Measurements from ENCODE around the gene NACA.
"Not testable (repeated sequence)": the region's sequence is repeated elsewhere in the genome, so short reads cannot be mapped to it uniquely, and the experiment has no call there.

NACA gene

DNA sequence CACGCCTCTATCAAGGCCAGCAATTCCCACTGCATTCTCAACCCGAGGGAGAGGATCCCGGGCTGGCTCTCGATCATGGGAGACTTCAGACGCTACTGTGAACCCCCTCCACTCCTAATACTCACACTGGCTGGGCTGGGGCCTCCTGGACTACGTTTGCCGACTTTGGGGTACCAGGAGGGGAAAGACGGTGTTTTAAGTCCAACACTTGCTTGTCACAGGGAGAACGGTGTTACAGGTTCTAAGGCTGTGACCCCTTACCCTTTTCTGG is 463 bp downstream of the NACA start:
- DNase-seq (ENCODE audit: low read depth in 1 of 2, low spot score in 1 of 2): no peak

GRCh38 chr12:56723889-56724700 is 1.0 kb downstream of the NACA start:
- DNase-seq (ENCODE audit: low read depth in 1 of 2, low spot score in 1 of 2): peak in 1 of 2 donors; percentile 20

- no peak for DNase-seq (ENCODE audit: low read depth in 1 of 2, low spot score in 1 of 2)
Observed at GRCh38 chr12:56723352-56723751, 1.7 kb downstream of the NACA start.

DNA sequence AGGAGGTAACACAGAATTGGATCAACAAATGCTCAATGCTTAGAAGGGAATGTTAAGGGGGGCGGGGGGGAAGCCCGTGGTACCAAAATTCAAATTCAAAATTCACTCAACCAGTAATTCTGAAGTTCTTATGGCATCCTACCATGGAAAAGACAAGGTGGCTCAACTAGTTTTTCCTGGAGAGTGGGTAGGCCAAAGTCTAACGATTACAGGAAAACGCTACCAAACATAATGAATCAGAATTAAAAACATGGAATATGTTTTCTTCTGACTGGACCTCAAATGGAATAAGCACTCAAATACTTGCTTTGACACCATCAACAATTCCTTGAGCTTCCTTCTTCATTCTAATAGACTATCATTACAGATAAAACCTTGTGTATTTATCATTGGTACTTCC is 2.3 kb downstream of the NACA start:
- no peak for DNase-seq (ENCODE audit: low read depth in 1 of 2, low spot score in 1 of 2)

- no peak for DNase-seq (ENCODE audit: low read depth in 1 of 2, low spot score in 1 of 2)
Observed at GRCh38 chr12:56721721-56722120, 3.4 kb downstream of the NACA start.

- no peak for DNase-seq (ENCODE audit: low read depth in 1 of 2, low spot score in 1 of 2)
Observed at GRCh38 chr12:56721216-56721615, 3.9 kb downstream of the NACA start.

GRCh38 chr12:56720731-56721151 is 4.4 kb downstream of the NACA start:
- no peak for DNase-seq (ENCODE audit: low read depth in 1 of 2, low spot score in 1 of 2)

DNA sequence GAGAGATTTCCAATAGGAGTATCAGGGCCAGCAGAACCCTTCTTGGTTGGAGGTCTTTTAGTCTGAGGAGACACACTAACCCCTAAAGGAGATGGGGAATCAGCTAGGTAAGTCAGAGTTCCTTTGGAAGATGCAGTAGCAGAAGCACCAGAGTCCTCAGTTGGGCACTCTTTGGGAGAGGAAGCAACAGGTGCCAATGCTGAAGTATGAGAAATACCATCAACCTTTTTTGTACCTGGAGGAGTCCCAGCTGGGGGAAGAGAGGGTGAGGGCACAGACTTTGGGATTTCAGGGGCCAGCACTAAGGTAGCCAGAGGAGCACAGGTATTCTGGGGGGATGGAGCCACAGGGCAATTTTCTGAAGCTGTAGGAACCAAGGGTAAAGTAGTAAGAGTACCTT is 6.0 kb downstream of the NACA start:
- no peak for DNase-seq (ENCODE audit: low read depth in 1 of 2, low spot score in 1 of 2)

DNA sequence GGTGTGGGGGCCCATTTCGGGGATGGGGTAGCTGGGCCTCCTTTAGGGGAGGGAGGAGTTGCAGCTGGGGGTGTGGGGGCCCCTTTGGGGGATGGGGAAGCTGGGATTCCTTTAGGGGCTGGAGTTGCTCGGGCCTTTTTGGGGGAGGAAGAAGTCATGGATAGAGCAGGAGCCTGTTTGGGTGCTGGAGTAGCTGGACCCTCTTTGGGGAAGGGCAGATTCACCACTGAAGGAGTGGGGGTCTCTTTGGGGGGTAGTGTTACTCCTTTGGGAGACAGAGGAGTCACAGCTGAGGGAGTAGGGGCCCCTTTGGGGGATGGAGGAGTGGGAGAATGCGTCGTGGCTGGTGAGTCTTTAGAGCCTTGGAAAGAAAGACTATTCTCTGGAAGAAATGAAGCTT is 6.5 kb downstream of the NACA start:
- no peak for DNase-seq (ENCODE audit: low read depth in 1 of 2, low spot score in 1 of 2)

GRCh38 chr12:56718149-56718548 is 7.0 kb downstream of the NACA start:
- no peak for DNase-seq (ENCODE audit: low read depth in 1 of 2, low spot score in 1 of 2)

DNA sequence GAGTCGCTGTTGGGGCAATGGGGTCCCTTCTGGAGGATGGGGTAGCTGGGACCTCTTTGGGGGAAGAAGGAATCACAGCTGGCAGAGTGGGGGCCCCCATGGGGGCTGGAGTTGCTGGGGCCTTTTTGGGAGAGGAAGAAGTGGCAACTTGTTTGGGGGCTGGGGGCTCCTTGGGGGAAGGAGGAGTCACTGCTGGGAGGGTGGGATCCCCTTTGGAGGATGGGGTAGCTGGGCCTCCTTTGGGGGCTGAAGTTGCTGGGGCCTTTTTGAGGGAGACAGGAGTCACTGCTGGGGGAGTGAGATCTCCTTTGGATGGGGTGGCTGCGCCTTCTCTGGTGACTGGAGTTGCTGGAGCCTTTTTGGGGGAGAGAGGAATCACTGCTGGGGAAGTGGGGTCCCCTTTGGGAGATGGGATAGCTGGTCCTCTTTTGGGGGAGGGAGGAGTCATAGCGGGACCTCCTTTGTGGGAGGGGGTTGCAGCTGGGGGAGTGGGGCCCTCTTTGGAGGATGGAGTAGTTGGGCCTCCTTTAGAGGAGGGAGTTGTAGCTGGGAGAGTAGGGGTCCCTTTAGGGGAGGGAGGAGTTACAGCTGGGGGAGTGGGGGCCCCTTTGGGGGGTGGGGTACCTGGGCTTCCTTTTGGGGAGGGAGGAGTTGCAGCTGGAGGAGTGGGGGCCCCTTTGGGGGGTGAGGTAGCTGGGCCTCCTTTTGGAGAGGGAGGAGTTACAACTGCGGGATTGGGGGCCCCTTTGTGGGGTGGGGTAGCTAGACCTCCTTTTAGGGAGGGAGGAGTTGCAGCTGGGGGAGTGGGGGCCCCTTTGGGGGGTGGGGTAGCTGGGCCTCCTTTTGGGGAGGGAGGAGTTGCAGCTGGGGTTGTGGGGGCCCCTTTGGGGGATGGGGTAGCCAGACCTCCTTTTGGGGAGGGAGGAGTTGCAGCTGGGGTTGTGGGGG is 7.9 kb downstream of the NACA start:
- no peak for DNase-seq (ENCODE audit: low read depth in 1 of 2, low spot score in 1 of 2)

GRCh38 chr12:56716458-56716857 is 8.6 kb downstream of the NACA start:
- no peak for DNase-seq (ENCODE audit: low read depth in 1 of 2, low spot score in 1 of 2)

GRCh38 chr12:56715798-56716197 is 9.3 kb downstream of the NACA start:
- no peak for DNase-seq (ENCODE audit: low read depth in 1 of 2, low spot score in 1 of 2)

GRCh38 chr12:56714431-56714929 is 10.6 kb downstream of the NACA start:
- no peak for DNase-seq (ENCODE audit: low read depth in 1 of 2, low spot score in 1 of 2)

- no peak for DNase-seq (ENCODE audit: low read depth in 1 of 2, low spot score in 1 of 2)
Observed at GRCh38 chr12:56713345-56713744, 11.8 kb downstream of the NACA start.

DNA sequence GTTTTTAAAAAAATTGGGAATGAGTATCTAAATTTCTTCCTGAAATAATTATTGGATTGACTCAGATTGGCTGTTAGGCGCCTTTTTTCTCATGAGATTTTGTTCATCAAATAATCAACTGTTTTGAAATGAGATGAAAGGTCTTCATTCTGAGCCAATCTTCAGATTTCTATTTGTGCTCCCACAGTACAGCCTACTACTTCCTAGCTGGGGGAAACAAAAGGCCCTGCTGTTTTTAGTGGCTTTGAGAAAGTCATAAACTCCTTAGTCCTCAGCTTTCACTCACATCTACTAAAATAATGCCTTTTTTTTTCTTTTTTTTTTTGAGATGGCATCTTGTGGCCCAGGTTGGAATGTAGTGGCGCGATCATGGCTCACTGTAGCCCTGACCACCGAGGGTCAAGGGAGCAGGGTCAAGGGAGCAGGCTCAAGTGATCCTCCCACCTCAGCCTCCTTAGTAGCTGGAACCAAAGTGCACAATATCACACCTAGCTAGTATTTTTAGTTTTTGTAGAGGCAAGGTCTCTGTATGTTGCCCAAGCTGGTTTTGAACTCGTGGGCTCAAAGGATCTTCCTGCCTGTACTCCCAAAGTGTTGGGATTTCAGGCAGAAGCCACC is 15.2 kb downstream of the NACA start:
- no peak for DNase-seq (ENCODE audit: low read depth in 1 of 2, low spot score in 1 of 2)

DNA sequence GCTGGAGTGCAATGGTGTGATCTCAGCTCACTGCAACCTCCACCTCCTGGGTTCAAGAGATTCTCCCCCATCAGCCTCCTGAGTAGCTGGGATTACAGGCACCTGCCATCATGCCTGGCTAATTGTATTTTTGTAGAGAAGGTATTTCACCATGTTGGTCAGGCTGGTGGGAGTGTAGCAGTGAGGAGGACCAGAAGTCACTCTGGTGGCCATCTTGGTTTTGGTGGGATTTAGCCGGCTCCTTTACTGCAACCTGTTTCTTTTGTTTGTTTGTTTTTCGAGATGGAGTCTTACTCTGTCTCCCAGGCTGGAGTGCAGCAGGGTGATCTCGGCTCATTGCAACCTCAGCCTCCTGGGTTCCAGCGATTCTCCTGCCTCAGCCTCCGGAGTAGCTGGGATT is 20.6 kb downstream of the NACA start:
- not testable (repeated sequence) for DNase-seq (ENCODE audit: low read depth in 1 of 2, low spot score in 1 of 2)

- no peak for DNase-seq (ENCODE audit: low read depth in 1 of 2, low spot score in 1 of 2)
Observed at GRCh38 chr12:56699020-56699661, 26.0 kb downstream of the NACA start.

GRCh38 chr12:56695327-56696101 is 29.6 kb downstream of the NACA start:
- DNase-seq (ENCODE audit: low read depth in 1 of 2, low spot score in 1 of 2): no peak

DNA sequence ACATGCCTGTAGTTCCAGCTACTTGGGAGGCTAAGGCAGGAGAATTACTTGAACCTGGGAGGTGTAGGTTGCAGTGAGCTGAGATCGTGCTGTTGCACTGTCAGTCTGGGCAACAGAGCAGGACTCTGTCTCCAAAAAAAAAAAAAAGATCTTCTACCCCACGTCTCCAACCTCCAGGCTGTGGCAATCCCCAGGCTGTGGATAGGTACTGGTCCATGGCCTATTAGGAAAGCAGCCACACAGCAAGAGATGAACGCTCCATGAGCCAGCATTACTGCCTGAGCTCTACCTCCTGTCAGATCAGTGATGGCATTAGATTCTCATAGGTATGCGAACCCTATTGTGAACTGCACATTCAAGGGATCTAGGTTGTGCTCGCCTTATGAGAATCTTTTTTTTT is 30.9 kb downstream of the NACA start:
- DNase-seq (ENCODE audit: low read depth in 1 of 2, low spot score in 1 of 2): no peak

GRCh38 chr12:56688846-56689109 is 36.3 kb downstream of the NACA start:
- DNase-seq (ENCODE audit: low read depth in 1 of 2, low spot score in 1 of 2): no peak

Data from activated CD4-positive, alpha-beta T cell treated with anti-CD3 and anti-CD28 coated beads, Interleukin-2, amount 50 U/mL, for 24 hours (primary cell).